HCT116 (cell line): ENCODE results near the gene CNDP1. TPM values are rescaled to one million over a fixed set of nuclear protein-coding genes. Genes with fewer than 3 reads are reported as not detected.

ENCODE experiments used
- ATAC-seq: fragments of 200-7000 bp; cut with Tn5 transposase; 2 replicates; pipeline ENCODE4 v1.9.1; 2020; ENCODE audit warnings: mild to moderate bottlenecking, moderate library complexity
- BruUV-seq: library from RNA; stranded (reverse); fragments of 400-500 nt; replicated peaks from 2 replicates; lab custom pipeline; 2021; lab: Mats Ljungman, UMichigan
- CTCF ChIA-PET: fragments of 300-600 bp; sonication (Branson Sonifier 250); formaldehyde crosslinking; loops from one replicate; lab custom pipeline; 2021; ENCODE audit warnings: antibody characterized with exemption; lab: Charles Lee
- POLR2A ChIA-PET: fragments of 300-600, 350-600 bp; sonication (Branson Sonifier 250); formaldehyde crosslinking; loops from one replicate; lab custom pipeline; 2021; ENCODE audit warnings: antibody characterized with exemption; lab: Charles Lee
- RAD21 ChIA-PET, 2 experiments: fragments of 300-600 bp; sonication (Branson Sonifier 250); formaldehyde crosslinking; loops; one replicate each; lab custom pipeline; 2023; ENCODE audit warnings: low total read pairs in 2 of 2; ENCODE audit not compliant: uncharacterized antibody in 2 of 2, unreplicated experiment in 2 of 2, low non-redundant PET in 1 of 2; lab: Charles Lee
- DNase-seq: peaks from one replicate; pipeline ENCODE4 v3.0.0-alpha.2; 2010; ENCODE audit warnings: low read depth, low spot score
- H2AFZ ChIP-seq: fragments of 200-600 bp; shearing (Covaris generic), sonication (generic); 2 replicates; pipeline ENCODE4 v1.6.1; 2017; ENCODE audit warnings: low read depth, mixed run types, mixed read lengths, antibody characterized with exemption, low read length; ENCODE audit not compliant: poor library complexity, severe bottlenecking
- H3K27ac ChIP-seq: 2 replicates; pipeline ENCODE4 v1.5.1; 2012; ENCODE audit warnings: low read depth, low read length
- H3K27me3 ChIP-seq: fragments of 200-600 bp; sonication (generic); 2 replicates; pipeline ENCODE4 v1.6.1; 2016; ENCODE audit warnings: mixed run types, low read length, mixed read lengths; ENCODE audit not compliant: insufficient read depth
- H3K36me3 ChIP-seq, 2 experiments: fragments of 200-500 bp in 1 of 2; fragments of 200-600 bp in 1 of 2; sonication (Bioruptor generic) in 1 of 2; sonication (generic) in 1 of 2; 2 replicates each; pipeline versions ENCODE4 v1.5.1 to v1.6.1; 2014 to 2016; ENCODE audit warnings: low read length in 2 of 2, inconsistent platforms in 1 of 2, mixed read lengths in 1 of 2, mixed run types in 1 of 2; ENCODE audit not compliant: insufficient read depth in 2 of 2, control insufficient read depth in 1 of 2
- H3K4me1 ChIP-seq, 2 experiments: fragments of 200-600 bp in 1 of 2; sonication (generic) in 1 of 2; 2 replicates each; pipeline versions ENCODE4 v1.5.1 to v1.6.1; 2012 to 2017; ENCODE audit warnings: low read length in 2 of 2, inconsistent platforms in 1 of 2, mild to moderate bottlenecking in 1 of 2, mixed read lengths in 1 of 2, mixed run types in 1 of 2, moderate library complexity in 1 of 2; ENCODE audit not compliant: insufficient read depth in 2 of 2, control insufficient read depth in 1 of 2
- H3K4me2 ChIP-seq: fragments of 200-600 bp; sonication (generic); 2 replicates; pipeline ENCODE4 v1.6.1; 2017; ENCODE audit warnings: mixed run types, low read length, mixed read lengths
- H3K4me3 ChIP-seq, 2 experiments: fragments of 200-600 bp in 1 of 2; sonication (generic) in 1 of 2; replicated peaks in 1 of 2; 2 replicates each; pipeline ENCODE4 v1.5.1; 2011 to 2016; ENCODE audit warnings: low read length in 2 of 2, control low read depth in 1 of 2, low read depth in 1 of 2, mild to moderate bottlenecking in 1 of 2, mixed read lengths in 1 of 2, mixed run types in 1 of 2
- H3K79me2 ChIP-seq: fragments of 200-600 bp; sonication (generic); 2 replicates; pipeline ENCODE4 v1.6.1; 2017; ENCODE audit warnings: mild to moderate bottlenecking, mixed run types, low read length, moderate library complexity, mixed read lengths; ENCODE audit not compliant: insufficient read depth
- H3K9ac ChIP-seq: fragments of 200-600 bp; sonication (generic); 2 replicates; pipeline ENCODE4 v1.6.1; 2016; ENCODE audit warnings: low read length, mixed read lengths
- H3K9me2 ChIP-seq: fragments of 200-600 bp; sonication (generic), shearing (Covaris generic); 2 replicates; pipeline ENCODE4 v1.6.1; 2017; ENCODE audit warnings: mixed run types, mild to moderate bottlenecking, moderate library complexity; ENCODE audit not compliant: insufficient read depth
- H3K9me3 ChIP-seq, 2 experiments: fragments of 200-500 bp in 1 of 2; fragments of 200-600 bp in 1 of 2; sonication (Bioruptor generic) in 1 of 2; sonication (generic) in 1 of 2; 2 replicates each; pipeline ENCODE4 v1.6.1; 2014 to 2017; ENCODE audit warnings: low read length in 2 of 2, mixed read lengths in 2 of 2, inconsistent platforms in 1 of 2, low read depth in 1 of 2, mild to moderate bottlenecking in 1 of 2, mixed run types in 1 of 2, moderate library complexity in 1 of 2; ENCODE audit not compliant: control insufficient read depth in 1 of 2, insufficient read depth in 1 of 2
- H4K20me1 ChIP-seq: fragments of 200-600 bp; sonication (generic), shearing (Covaris generic); 2 replicates; pipeline ENCODE4 v1.6.1; 2017; ENCODE audit warnings: mixed run types, mild to moderate bottlenecking, moderate library complexity; ENCODE audit not compliant: insufficient read depth
- CBX3 ChIP-seq: IDR thresholded peaks from 2 replicates; pipeline ENCODE4 v1.6.1; 2012; ENCODE audit warnings: low read depth
- EGR1 ChIP-seq: IDR thresholded peaks from 2 replicates; pipeline ENCODE4 v1.6.1; 2012; ENCODE audit warnings: low read depth
- ELF1 ChIP-seq: IDR thresholded peaks from 2 replicates; pipeline ENCODE4 v1.6.1; 2012; ENCODE audit warnings: low read depth, borderline replicate concordance
- EZH2 ChIP-seq: fragments of 200-600 bp; sonication (generic); IDR thresholded peaks from 2 replicates; pipeline ENCODE4 v1.6.1; 2017; ENCODE audit warnings: antibody characterized with exemption, mixed run types
- FOSL1 ChIP-seq: IDR thresholded peaks from 2 replicates; pipeline ENCODE4 v1.6.1; 2012; ENCODE audit warnings: low read depth
- SRF ChIP-seq: IDR thresholded peaks from 2 replicates; pipeline ENCODE4 v1.6.1; 2012; ENCODE audit warnings: low read depth
- intact Hi-C: fragments of 100-400 bp; cut with micrococcal nuclease; formaldehyde crosslinking; loops from 2 replicates; pipeline ENCODE4 v1.10.0; 2022
- total RNA-seq: library from RNA; stranded (reverse); gene quantifications from one replicate; pipeline ENCODE4 v1.2.1, GENCODE V29; 2021; ENCODE audit not compliant: unreplicated experiment
- TF ChIP-seq, protein P1 (sequence below): IDR thresholded peaks from 2 replicates; pipeline ENCODE4 v1.6.1; 2012
- TF ChIP-seq, protein P2 (sequence below), 3 experiments: fragments of 200-600 bp in 1 of 3; sonication (generic) in 1 of 3; IDR thresholded peaks in 2 of 3; conservative IDR thresholded peaks in 1 of 3; 2 replicates each; pipeline ENCODE4 v1.5.1; 2012 to 2017; ENCODE audit warnings: low read depth in 2 of 3, low read length in 2 of 3, antibody characterized with exemption in 1 of 3, borderline replicate concordance in 1 of 3, control low read depth in 1 of 3, mild to moderate bottlenecking in 1 of 3, mixed read lengths in 1 of 3, mixed run types in 1 of 3, moderate library complexity in 1 of 3; ENCODE audit not compliant: insufficient read depth in 1 of 3
- TF ChIP-seq, protein P3 (sequence below): IDR thresholded peaks from 2 replicates; pipeline ENCODE4 v1.6.1; 2012; ENCODE audit warnings: low read depth

CNDP1 gene
- total RNA-seq, 1 experiment from 2014 or later = not detected

DNA sequence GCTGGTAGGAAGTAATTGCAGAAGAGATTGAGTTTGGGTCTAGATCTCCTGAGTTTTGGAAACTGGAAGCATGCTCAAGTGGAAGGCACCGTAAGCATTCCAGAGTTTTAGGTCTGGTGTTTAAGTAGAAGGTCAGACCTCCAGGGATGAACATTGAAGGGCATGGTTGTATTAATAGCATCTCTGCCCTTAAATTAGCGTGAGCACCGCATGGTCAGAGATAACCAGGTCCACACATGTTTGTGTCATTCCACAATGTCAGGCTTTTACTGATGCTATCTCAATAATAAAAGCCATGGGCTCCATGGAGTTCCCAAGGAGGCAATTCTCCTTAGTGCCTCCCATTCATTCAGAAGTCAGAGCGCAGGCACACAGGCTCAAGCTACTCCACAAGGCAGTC, 35.1 kb downstream of the CNDP1 start:
- no peaks in the 10 kb centered on the region for H3K9me2 ChIP-seq
- RAD21 ChIA-PET = no interaction called here
- no peaks in the 10 kb centered on the region for H3K4me1 ChIP-seq
- POLR2A ChIA-PET = no interaction called here
- no peak for DNase-seq
- no peaks in the 10 kb centered on the region for H4K20me1 ChIP-seq
- intact Hi-C loops = no loop called here
- TF ChIP-seq, protein P1, sequence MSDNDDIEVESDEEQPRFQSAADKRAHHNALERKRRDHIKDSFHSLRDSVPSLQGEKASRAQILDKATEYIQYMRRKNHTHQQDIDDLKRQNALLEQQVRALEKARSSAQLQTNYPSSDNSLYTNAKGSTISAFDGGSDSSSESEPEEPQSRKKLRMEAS = no peak
- TF ChIP-seq FOSL1 = no peak
- TF ChIP-seq, protein P2, sequence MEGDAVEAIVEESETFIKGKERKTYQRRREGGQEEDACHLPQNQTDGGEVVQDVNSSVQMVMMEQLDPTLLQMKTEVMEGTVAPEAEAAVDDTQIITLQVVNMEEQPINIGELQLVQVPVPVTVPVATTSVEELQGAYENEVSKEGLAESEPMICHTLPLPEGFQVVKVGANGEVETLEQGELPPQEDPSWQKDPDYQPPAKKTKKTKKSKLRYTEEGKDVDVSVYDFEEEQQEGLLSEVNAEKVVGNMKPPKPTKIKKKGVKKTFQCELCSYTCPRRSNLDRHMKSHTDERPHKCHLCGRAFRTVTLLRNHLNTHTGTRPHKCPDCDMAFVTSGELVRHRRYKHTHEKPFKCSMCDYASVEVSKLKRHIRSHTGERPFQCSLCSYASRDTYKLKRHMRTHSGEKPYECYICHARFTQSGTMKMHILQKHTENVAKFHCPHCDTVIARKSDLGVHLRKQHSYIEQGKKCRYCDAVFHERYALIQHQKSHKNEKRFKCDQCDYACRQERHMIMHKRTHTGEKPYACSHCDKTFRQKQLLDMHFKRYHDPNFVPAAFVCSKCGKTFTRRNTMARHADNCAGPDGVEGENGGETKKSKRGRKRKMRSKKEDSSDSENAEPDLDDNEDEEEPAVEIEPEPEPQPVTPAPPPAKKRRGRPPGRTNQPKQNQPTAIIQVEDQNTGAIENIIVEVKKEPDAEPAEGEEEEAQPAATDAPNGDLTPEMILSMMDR (IDR thresholded peaks at IDR 0.05 in 2 of 3, conservative IDR thresholded peaks at IDR 0.05 in 1 of 3; ENCODE audit: borderline replicate concordance in 1 of 3, insufficient read depth in 1 of 3, low read depth in 2 of 3, low read length in 2 of 3) = no peak
- TF ChIP-seq SRF = no peak
- no peak for TF ChIP-seq EGR1
- CTCF ChIA-PET = no interaction called here
- no peak overlapping the region for H3K4me3 ChIP-seq
- BruUV-seq = no TSS peak
- ATAC-seq = no peak
- no peaks in the 10 kb centered on the region for H3K79me2 ChIP-seq
- H3K4me2 ChIP-seq = no peak overlapping the region
- no peak overlapping the region for H3K27ac ChIP-seq
- no peak overlapping the region for H3K9ac ChIP-seq
- H3K9me3 ChIP-seq = no peaks in the 10 kb centered on the region
- H3K36me3 ChIP-seq = no peaks in the 10 kb centered on the region
- H3K27me3 ChIP-seq = peaks cover 12% of the 10 kb centered on the region; the same call in 1 of the 2 replicates
- no peak overlapping the region for H2AFZ ChIP-seq

DNA sequence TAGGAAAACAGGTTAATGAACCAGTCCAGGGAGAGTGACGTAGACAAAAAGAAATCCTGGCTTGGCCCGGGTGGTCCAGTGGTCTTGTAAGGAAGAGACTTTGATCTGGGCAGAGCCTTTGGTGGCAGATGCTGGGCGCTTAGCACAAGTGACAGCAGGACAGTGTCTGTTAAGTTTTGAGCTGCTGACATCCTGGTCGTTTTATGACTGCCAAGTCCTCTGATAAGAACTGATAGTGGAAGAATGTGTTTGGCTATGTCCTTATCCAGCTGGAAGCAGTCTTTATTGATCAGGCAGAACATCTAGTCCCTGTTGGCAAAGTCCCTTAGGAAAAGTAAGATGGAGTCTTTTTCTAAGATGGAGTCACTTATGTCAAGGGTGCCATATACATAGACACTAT, 36.0 kb downstream of the CNDP1 start:
- no peaks in the 10 kb centered on the region for H4K20me1 ChIP-seq
- intact Hi-C loops = no loop called here
- no peaks in the 10 kb centered on the region for H3K79me2 ChIP-seq
- H3K27ac ChIP-seq = no peak overlapping the region
- POLR2A ChIA-PET = no interaction called here
- no peak for ATAC-seq
- RAD21 ChIA-PET = no interaction called here
- H3K27me3 ChIP-seq = peaks cover 16% of the 10 kb centered on the region
- H3K9ac ChIP-seq = no peak overlapping the region
- BruUV-seq = no TSS peak
- no peaks in the 10 kb centered on the region for H3K9me3 ChIP-seq
- DNase-seq = no peak
- no peaks in the 10 kb centered on the region for H3K4me1 ChIP-seq
- CTCF ChIA-PET = interaction anchor here (0.7 kb wide), 1 partner anchor 19 kb away, joined by 4 read pairs; no protein-coding TSS in a partner anchor
- H2AFZ ChIP-seq = no peak overlapping the region
- no peaks in the 10 kb centered on the region for H3K36me3 ChIP-seq
- no peak overlapping the region for H3K4me2 ChIP-seq
- H3K4me3 ChIP-seq = no peak overlapping the region
- no peaks in the 10 kb centered on the region for H3K9me2 ChIP-seq
- no peak for TF ChIP-seq ELF1
- TF ChIP-seq, protein P2 (IDR thresholded peaks at IDR 0.05 in 2 of 3, conservative IDR thresholded peaks at IDR 0.05 in 1 of 3; ENCODE audit: borderline replicate concordance in 1 of 3, insufficient read depth in 1 of 3, low read depth in 2 of 3, low read length in 2 of 3) = no peak
- no peak for TF ChIP-seq CBX3
- TF ChIP-seq FOSL1 = no peak
- TF ChIP-seq, protein P3, sequence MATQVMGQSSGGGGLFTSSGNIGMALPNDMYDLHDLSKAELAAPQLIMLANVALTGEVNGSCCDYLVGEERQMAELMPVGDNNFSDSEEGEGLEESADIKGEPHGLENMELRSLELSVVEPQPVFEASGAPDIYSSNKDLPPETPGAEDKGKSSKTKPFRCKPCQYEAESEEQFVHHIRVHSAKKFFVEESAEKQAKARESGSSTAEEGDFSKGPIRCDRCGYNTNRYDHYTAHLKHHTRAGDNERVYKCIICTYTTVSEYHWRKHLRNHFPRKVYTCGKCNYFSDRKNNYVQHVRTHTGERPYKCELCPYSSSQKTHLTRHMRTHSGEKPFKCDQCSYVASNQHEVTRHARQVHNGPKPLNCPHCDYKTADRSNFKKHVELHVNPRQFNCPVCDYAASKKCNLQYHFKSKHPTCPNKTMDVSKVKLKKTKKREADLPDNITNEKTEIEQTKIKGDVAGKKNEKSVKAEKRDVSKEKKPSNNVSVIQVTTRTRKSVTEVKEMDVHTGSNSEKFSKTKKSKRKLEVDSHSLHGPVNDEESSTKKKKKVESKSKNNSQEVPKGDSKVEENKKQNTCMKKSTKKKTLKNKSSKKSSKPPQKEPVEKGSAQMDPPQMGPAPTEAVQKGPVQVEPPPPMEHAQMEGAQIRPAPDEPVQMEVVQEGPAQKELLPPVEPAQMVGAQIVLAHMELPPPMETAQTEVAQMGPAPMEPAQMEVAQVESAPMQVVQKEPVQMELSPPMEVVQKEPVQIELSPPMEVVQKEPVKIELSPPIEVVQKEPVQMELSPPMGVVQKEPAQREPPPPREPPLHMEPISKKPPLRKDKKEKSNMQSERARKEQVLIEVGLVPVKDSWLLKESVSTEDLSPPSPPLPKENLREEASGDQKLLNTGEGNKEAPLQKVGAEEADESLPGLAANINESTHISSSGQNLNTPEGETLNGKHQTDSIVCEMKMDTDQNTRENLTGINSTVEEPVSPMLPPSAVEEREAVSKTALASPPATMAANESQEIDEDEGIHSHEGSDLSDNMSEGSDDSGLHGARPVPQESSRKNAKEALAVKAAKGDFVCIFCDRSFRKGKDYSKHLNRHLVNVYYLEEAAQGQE = no peak
- no peak for TF ChIP-seq EZH2
